Epithelial cell of proximal tubule (primary cell): ENCODE measurements around the gene RPS18. TPM values are rescaled to one million over a fixed set of nuclear protein-coding genes. Genes with fewer than 3 reads are reported as not detected.
"Not testable (repeated sequence)": the region's sequence is repeated elsewhere in the genome, so short reads cannot be mapped to it uniquely, and the experiment has no call there.

ENCODE experiments used
- DNase-seq: peaks from one replicate; pipeline ENCODE4 v3.0.0-alpha.2; 2011; ENCODE audit warnings: low read depth
- H3K4me3 ChIP-seq: 2 replicates; pipeline ENCODE4 v1.5.1; 2011; ENCODE audit warnings: low read depth, mild to moderate bottlenecking, low read length
- total RNA-seq: library from RNA; depleted of rRNA; stranded (reverse); fragments of >200 nt; gene quantifications from 2 replicates; pipeline ENCODE4 v1.2.3, GENCODE V29; 2015
- TF ChIP-seq, protein P1 (sequence below): conservative IDR thresholded peaks from 2 replicates; pipeline ENCODE4 v1.5.1; 2012; ENCODE audit warnings: low read depth, mild to moderate bottlenecking, low read length

The RPS18 gene
- total RNA-seq, 1 donor from 2014 or later = 2,737 TPM

DNA sequence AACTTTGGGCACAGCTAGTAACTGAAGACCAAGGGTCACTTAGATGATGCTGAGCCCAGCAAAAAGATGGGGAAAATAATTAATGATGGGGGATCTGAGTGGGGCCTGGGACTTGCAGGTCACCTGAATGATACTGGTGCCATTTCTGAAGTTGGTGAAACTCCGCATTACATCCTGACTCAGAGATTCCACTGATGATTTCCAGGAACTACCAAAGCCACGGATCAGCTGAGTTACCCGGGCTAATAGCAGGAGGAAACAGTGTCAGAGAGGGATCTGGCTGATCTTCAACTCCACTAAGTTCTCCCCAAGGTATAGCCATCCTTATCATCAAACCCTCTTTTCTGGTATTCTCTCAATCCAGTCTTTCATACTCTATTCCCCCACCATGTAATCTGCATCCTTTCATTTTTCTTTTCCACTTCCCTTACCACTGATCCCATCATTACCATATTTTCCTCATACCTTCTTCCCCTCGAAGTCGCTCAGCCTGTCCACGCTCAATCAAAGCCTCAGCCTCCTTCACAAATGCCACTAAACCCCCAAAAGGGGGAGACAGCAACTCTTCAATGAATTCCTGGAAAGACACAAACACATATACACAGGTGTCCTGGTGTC lies 20.4 kb upstream of the RPS18 start:
- no peak overlapping the region for H3K4me3 ChIP-seq
- TF ChIP-seq, protein P1, sequence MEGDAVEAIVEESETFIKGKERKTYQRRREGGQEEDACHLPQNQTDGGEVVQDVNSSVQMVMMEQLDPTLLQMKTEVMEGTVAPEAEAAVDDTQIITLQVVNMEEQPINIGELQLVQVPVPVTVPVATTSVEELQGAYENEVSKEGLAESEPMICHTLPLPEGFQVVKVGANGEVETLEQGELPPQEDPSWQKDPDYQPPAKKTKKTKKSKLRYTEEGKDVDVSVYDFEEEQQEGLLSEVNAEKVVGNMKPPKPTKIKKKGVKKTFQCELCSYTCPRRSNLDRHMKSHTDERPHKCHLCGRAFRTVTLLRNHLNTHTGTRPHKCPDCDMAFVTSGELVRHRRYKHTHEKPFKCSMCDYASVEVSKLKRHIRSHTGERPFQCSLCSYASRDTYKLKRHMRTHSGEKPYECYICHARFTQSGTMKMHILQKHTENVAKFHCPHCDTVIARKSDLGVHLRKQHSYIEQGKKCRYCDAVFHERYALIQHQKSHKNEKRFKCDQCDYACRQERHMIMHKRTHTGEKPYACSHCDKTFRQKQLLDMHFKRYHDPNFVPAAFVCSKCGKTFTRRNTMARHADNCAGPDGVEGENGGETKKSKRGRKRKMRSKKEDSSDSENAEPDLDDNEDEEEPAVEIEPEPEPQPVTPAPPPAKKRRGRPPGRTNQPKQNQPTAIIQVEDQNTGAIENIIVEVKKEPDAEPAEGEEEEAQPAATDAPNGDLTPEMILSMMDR = no peak
- DNase-seq = no peak

DNA sequence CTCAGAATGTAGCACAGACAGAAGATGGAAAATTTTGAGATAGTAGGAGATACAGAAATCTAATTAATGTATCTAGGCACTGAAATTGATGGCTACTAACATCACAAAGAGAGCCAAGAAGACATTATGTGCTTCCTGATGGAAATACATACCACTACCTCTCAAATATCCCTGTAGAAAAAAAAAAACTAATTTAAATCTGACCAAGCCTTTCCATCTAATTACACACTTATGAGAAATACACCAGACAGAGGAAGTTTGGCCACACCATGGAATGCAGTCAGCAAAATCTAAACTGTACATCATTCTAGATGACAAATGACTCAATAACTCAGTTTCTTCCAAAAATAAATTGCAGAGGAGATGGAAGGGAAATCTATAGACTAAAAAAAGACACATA lies 19.1 kb upstream of the RPS18 start:
- DNase-seq = no peak
- no peak overlapping the region for H3K4me3 ChIP-seq
- TF ChIP-seq, protein P1 = no peak

DNA sequence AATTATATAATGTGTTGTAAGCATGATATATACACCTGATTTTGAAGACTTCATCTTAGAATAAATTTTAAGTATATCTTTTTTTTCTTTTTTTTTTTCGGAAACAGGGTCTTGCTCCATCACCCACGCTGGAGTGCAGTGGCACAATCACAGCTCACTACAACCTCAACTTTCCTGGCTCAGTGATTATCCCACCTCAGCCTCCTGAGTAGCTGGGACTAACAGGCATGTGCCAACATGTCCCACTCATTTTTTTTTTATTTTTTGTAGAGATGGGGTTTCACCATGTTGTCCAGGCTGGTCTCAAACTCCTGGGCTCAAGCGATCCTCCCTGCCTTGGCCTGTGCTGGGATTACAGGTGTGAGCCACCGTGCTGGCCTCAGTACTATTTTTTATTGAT lies 17.3 kb upstream of the RPS18 start:
- TF ChIP-seq, protein P1 = no peak
- DNase-seq = no peak
- H3K4me3 ChIP-seq = no peak overlapping the region

DNA sequence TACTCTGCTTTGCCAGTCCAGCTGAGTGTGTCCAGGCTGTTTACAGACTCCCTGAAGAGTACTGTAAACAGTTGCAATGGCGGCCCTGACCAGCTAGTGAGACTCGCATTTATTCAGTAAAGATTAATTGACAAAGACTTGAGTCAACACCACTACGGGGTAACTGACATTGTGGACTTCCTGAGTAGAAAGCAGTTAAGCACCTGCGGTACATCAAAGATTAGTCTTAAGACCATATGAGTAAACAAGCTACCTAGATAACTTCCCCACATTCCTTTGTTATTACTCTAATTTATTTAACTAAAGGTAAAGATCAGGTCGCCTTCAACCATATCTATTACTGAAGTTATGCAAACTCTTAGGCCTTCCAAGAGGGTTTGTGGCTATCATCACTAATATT lies 12.8 kb upstream of the RPS18 start:
- TF ChIP-seq, protein P1 = no peak

DNA sequence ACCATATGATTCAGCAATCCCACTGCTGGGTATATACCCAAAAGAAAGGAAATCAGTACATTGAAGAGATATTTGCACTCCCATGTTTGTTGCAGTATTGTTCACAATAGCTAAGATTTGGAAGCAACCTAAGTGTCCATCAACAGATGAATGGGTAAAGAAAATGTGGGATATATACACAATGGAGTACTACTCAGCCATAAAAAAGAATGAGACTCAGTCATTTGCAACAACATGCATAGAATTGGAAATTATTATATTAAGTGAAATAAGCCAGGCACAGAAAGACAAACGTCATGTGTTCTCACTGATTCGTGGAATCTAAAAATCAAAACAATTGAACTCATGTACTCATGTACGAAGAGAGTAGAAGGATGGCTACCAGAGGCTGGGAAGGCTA lies 9.4 kb upstream of the RPS18 start:
- H3K4me3 ChIP-seq, DNase-seq: not testable (repeated sequence)

More for the DNA sequence above, 12.8 kb upstream of the RPS18 start:
- no peak for DNase-seq
- no peak overlapping the region for H3K4me3 ChIP-seq

DNA sequence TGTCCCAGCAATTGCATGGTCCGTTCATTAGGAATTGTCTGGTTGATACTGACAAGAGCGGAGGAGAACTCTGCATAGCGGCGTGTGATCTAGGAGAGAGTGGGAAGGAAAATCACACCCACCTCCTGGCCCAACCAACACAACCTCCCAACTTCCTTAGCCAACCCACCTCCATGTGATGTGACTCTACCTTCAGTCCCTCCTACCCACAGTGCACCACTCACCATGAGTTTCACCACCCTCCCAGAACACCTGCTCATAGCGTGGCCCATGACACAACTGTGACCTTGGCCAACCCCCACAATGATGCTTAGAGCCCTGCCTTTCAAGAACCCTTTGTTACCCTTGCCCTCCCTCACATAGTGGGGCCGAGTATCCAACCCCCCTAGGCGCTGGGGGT lies 7.9 kb upstream of the RPS18 start:
- DNase-seq = no peak
- H3K4me3 ChIP-seq = no peak overlapping the region
- TF ChIP-seq, protein P1 = no peak

DNA sequence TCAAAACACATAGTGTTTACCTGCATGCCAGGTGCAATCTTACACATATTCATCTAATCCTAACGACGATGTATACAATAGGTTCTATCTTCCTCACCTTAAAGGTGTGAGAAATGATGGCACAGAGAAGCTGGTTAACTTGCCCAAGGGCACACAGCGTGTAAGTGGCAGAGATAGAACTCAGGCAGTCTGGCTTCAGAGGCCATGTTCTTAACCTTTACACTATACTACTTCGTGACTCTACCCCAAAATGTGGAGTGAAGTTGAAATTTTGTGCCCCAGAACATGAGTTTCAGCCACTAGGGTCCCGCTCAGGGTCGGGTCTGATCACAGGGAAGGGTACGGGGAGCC lies 783 bp upstream of the RPS18 start:
- TF ChIP-seq, protein P1 = peak; percentile 10
- H3K4me3 ChIP-seq = peak overlapping the region; percentile 95
- no peak for DNase-seq
